Stomach (tissue), 9 donors: Measurements from ENCODE around the gene NUP62. TPM values are rescaled to one million over a fixed set of nuclear protein-coding genes. Genes with fewer than 3 reads are reported as not detected.

ENCODE experiments used
- DNase-seq, 2 donors: peaks; one replicate each; pipeline versions ENCODE4 v3.0.0 to v3.0.0-alpha.2; 2013 to 2019
- H3K27ac ChIP-seq, 5 donors: fragments of 200-600 bp in 4 of 5; sonication (generic) in 4 of 5; one replicate each; pipeline ENCODE4 v1.5.1; 2013 to 2019; ENCODE audit warnings: mild to moderate bottlenecking in 1 of 5, moderate library complexity in 1 of 5
- H3K27me3 ChIP-seq, 3 donors: fragments of 200-600 bp; sonication (generic); one replicate each; pipeline ENCODE4 v1.5.1; 2017 to 2019; ENCODE audit warnings: mixed run types in 1 of 3
- H3K36me3 ChIP-seq, 4 donors: fragments of 200-600 bp; sonication (generic); 1 replicate in 3 of 4; 2 replicates in 1 of 4; pipeline ENCODE4 v1.5.1; 2016 to 2019
- H3K4me1 ChIP-seq, 4 donors: fragments of 200-600 bp; sonication (generic); one replicate each; pipeline ENCODE4 v1.5.1; 2016 to 2019
- H3K4me3 ChIP-seq, 4 donors: fragments of 200-600 bp; sonication (generic) in 3 of 4; one replicate each; pipeline ENCODE4 v1.5.1; 2016 to 2019; ENCODE audit warnings: mild to moderate bottlenecking in 1 of 4
- H3K9me3 ChIP-seq, 4 donors: fragments of 200-600 bp; sonication (generic); one replicate each; pipeline ENCODE4 v1.5.1; 2016 to 2019
- CTCF ChIP-seq, 7 experiments: fragments of 450-650 bp in 4 of 7; fragments of 200-600 bp in 3 of 7; sonication (generic) in 3 of 7; IDR thresholded peaks; one replicate each; pipeline ENCODE4 v1.5.1; 2016 to 2019; ENCODE audit warnings: antibody characterized with exemption in 7 of 7, control low read depth in 2 of 7, mild to moderate bottlenecking in 1 of 7
- EP300 ChIP-seq: sonication (generic); formaldehyde crosslinking; IDR thresholded peaks from one replicate; pipeline ENCODE4 v1.6.1; 2017; ENCODE audit warnings: antibody characterized with exemption
- POLR2A ChIP-seq, 4 donors: fragments of 450-650 bp; IDR thresholded peaks; one replicate each; pipeline ENCODE4 v1.6.1; 2016; ENCODE audit warnings: antibody characterized with exemption in 4 of 4, control low read depth in 2 of 4, mild to moderate bottlenecking in 1 of 4, moderate library complexity in 1 of 4
- POLR2AphosphoS5 ChIP-seq, 3 donors: sonication (generic); formaldehyde crosslinking; IDR thresholded peaks; one replicate each; pipeline ENCODE4 v1.6.1; 2016; ENCODE audit warnings: antibody characterized with exemption in 3 of 3
- WGBS, 5 donors: extraction: QIAGEN DNeasy Blood & Tissue Kit in 3 of 5; methylation state at CpG; one replicate each; pipeline versions ENCODE4 v1.1.5 to v1.1.7; 2013 to 2018; 5-methylcytosine and 5-hydroxymethylcytosine counted together
- intact Hi-C: fragments of 100-400 bp; cut with DNase I; formaldehyde crosslinking; loops from one replicate; pipeline ENCODE4 v1.15.1; 2023; ENCODE audit warnings: low total_unique reads
- polyA plus RNA-seq, 3 donors: library from polyadenylated mRNA; stranded (reverse); fragments of 200-250 nt; gene quantifications; one replicate each; pipeline ENCODE4 v1.2.3, GENCODE V29; 2013
- total RNA-seq, 5 donors: library from RNA; depleted of rRNA; stranded (reverse); fragments of >200 nt; gene quantifications; one replicate each; pipeline versions ENCODE4 v1.1.0 to v1.2.3, GENCODE V29; 2014 to 2016
- donor health status: healthy with polysubstance abuse.
- donor health status: Bipolar disorder and iron deficiency.
- donor health status: healthy.

The NUP62 gene
- total and polyA plus RNA-seq, 8 donors: 5.3 to 58.0 (median 15.2) TPM

- DNase-seq: no peak
- Histone ChIP-seq H3K4me3 (no peak overlapping the region), H3K36me3 (no peaks in the 10 kb centered on the region), H3K9me3 (no peaks in the 10 kb centered on the region), H3K27me3 (peaks cover 0 to 3% (median 0%) of the 10 kb centered on the region in 3 donors), H3K4me1 (peaks cover 4 to 12% (median 8%) of the 10 kb centered on the region in 4 donors), H3K27ac (no peak overlapping the region)
- WGBS, 5 donors: 83 to 95% (median 91%) methylated on average over 5 of the region's 5 CpGs
- TF ChIP-seq EP300 (no peak), POLR2AphosphoS5 (IDR thresholded peaks at IDR 0.05) (no peak), POLR2A (IDR thresholded peaks at IDR 0.05) (no peak), CTCF (IDR thresholded peaks at IDR 0.05) (no peak)
- intact Hi-C loops: no loop called here
Observed at GRCh38 chr19:49940482-49940791, 11.1 kb upstream of the NUP62 start.

GRCh38 chr19:49939721-49940481 lies 10.6 kb upstream of the NUP62 start:
- Histone ChIP-seq H3K27ac (no peak overlapping the region), H3K4me3 (no peak overlapping the region), H3K9me3 (no peaks in the 10 kb centered on the region), H3K27me3 (peaks cover 0 to 3% (median 0%) of the 10 kb centered on the region in 3 donors), H3K4me1 (peaks cover 4 to 12% (median 8%) of the 10 kb centered on the region in 4 donors), H3K36me3 (no peaks in the 10 kb centered on the region)
- intact Hi-C loops: loop anchor here (2.0 kb wide), 1 partner anchor 43 kb away; no protein-coding TSS in a partner anchor
- TF ChIP-seq POLR2AphosphoS5 (IDR thresholded peaks at IDR 0.05) (no peak), POLR2A (IDR thresholded peaks at IDR 0.05) (no peak), EP300 (no peak), CTCF (IDR thresholded peaks at IDR 0.05) (no peak)
- DNase-seq: no peak
- WGBS, 5 donors: 52 to 75% (median 61%) methylated on average over 7 of the region's 7 CpGs

GRCh38 chr19:49938662-49939061 lies 9.4 kb upstream of the NUP62 start:
- TF ChIP-seq EP300: no peak
- TF ChIP-seq POLR2A (IDR thresholded peaks at IDR 0.05): no peak
- TF ChIP-seq CTCF (IDR thresholded peaks at IDR 0.05): no peak
- TF ChIP-seq POLR2AphosphoS5 (IDR thresholded peaks at IDR 0.05): no peak
- H3K4me1 ChIP-seq: peaks cover 4 to 12% (median 8%) of the 10 kb centered on the region in 4 donors
- no peak for DNase-seq
- no peaks in the 10 kb centered on the region for H3K9me3 ChIP-seq
- intact Hi-C loops: loop anchor here (2.0 kb wide), 1 partner anchor 44 kb away; no protein-coding TSS in a partner anchor
- H3K27me3 ChIP-seq: peaks cover 0 to 3% (median 0%) of the 10 kb centered on the region in 3 donors
- H3K27ac ChIP-seq: no peak overlapping the region
- 66 to 78% (median 76%) methylated on average over 4 of the region's 4 CpGs for WGBS, 5 donors
- H3K36me3 ChIP-seq: no peaks in the 10 kb centered on the region
- H3K4me3 ChIP-seq: no peak overlapping the region

DNA sequence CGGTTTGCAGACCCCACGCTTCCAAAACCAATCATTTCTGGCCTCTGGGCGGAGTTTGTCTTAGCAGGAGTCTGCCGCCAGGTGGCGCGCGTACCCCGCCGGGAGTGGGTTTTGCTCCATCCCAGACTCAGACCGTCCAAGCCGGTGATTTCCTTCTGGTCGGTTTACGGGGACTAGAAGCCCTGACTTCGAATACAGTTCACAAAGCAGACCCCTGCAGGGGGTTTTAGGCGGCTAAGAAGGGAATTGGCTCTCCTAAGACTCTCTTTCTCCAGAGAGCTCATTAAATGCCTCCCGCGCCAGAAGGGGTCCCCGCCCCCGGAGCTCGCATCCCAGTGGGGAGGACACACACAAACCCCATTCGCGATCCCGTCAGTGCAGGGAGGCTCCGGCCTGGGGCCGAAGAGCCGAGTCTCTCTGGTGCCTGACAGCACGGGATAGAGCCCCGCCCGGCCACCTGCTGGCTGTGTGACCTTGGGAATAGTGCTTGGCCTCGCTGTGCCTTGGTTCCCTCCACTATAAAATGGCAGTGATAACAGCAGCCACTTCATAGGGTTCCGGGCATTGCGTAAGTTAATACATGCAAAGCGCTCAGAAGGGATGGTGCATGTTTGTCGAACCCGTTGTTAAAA lies 8.6 kb upstream of the NUP62 start:
- WGBS, 5 donors: 19 to 80% (median 20%) methylated on average over 1 to 35 of the region's 35 CpGs
- DNase-seq: peak; percentile 82 to 92
- peaks cover 0 to 3% (median 0%) of the 10 kb centered on the region in 3 donors for H3K27me3 ChIP-seq
- H3K4me3 ChIP-seq: peak overlapping the region in 3 of 4 donors; percentile 5 to 27 (median 18)
- H3K27ac ChIP-seq: no peak overlapping the region
- peaks cover 2 to 8% (median 6%) of the 10 kb centered on the region in 4 donors for H3K36me3 ChIP-seq
- intact Hi-C loops: loop anchor here (2.0 kb wide), 1 partner anchor 45 kb away; no protein-coding TSS in a partner anchor
- H3K4me1 ChIP-seq: peaks cover 4 to 12% (median 8%) of the 10 kb centered on the region in 4 donors
- TF ChIP-seq EP300 (no peak), POLR2AphosphoS5 (IDR thresholded peaks at IDR 0.05) (peak in 2 of 3 donors; percentile 13 to 42), CTCF (IDR thresholded peaks at IDR 0.05) (peak in 5 of 7 experiments; percentile 84 to 95 (median 92))
- H3K9me3 ChIP-seq: no peaks in the 10 kb centered on the region
